Stimulated activated naive CD8-positive, alpha-beta T cell treated with anti-CD3 and anti-CD28 coated beads, Interleukin-15, Interleukin-2, amounts not matched to agents 100 U/mL and 50 U/mL, for 24 hours (primary cell): ENCODE data around the gene SPARC.
"Not testable (repeated sequence)": the region's sequence is repeated elsewhere in the genome, so short reads cannot be mapped to it uniquely, and the experiment has no call there.

Source experiments
- ATAC-seq: fragments of 150-1000 bp; cut with Tn5 transposase; one replicate; pipeline ENCODE4 v1.10.0; 2021
- DNase-seq: peaks from one replicate; pipeline ENCODE4 v3.0.0; 2021

Gene SPARC

GRCh38 chr5:151700820-151701219, 14.1 kb upstream of the SPARC start:
- ATAC-seq (no peak), DNase-seq (no peak)

DNA sequence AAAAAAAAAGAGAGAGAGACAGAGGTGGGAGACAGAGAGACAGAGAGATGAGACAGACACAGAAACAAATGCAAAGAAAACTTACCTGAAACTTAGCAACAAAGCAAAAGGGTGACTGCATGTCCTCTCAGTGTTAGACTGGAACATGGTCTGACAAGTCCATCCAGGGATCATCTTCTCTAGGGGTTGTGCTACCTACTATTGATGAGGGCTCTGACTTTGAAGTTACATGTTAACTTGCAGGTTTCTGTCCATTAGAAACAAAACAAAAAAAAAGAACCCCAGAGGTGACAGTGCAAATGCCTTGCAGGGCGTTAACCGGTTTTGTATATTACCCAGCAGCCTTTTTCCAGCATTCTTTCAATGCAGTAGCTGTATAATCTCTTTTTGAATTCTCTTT, 13.6 kb upstream of the SPARC start:
- no peak for DNase-seq
- no peak for ATAC-seq

DNA sequence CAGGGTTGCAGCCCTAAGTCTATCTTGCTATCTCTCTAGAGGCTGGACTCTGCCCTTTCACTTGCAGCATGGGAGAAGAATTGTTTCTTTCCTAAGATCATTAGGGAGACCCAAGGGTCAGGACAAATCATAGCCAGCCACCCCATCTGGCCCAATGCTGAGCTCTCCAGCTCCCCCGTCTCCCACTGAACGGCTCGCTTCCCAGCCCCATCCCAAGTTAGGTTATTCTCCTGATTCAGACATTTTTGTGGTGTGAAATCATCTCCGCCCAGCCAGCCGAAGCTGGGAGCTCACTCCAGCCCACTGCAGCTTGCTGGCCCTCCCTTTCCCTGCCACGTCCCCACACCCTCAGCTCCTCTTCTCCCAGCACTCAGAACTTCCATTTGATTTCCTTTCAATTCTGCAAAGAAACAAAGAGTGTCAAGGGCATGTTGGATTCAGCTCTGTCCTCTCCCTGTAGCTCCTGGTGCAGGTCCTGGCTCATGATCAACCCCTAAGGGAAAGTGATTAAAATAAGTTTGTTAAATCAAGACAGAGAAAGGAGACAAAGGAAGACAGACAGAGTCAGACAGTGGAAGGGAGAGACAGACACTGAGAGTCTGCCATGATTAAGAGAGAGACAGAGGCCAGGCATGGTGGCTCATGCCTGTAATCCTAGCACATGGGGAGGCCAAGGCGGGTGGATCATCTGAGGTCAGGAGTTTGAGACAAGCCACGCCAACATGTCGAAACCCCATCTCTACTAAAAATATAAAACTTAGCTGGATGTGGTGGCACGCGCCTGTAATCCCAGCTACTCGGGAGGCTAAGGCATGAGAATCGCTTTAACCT, 12.6 kb upstream of the SPARC start:
- ATAC-seq (no peak), DNase-seq (no peak)

GRCh38 chr5:151698081-151698480, 11.4 kb upstream of the SPARC start:
- DNase-seq, ATAC-seq: not testable (repeated sequence)

DNA sequence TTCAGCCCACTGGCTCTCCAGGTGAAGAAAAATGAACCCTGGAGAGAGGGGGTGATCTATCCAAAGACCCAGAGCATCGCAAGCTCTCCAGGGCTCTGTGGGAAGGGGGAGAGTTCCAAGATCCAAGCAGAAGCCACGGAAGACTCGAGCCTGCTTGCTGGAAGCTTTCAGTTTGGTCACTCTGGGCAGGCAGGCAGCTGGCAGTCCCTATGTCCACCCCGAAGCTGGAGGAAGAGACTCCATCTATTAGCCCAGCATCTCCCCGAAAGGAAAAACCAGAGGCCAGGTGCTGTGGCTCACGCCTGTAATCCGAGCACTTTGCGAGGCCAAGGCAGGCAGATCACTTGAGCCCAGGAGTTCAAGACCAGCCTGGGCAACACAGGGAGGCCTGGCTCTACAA, 10.7 kb upstream of the SPARC start:
- no peak for DNase-seq
- ATAC-seq: no peak

DNA sequence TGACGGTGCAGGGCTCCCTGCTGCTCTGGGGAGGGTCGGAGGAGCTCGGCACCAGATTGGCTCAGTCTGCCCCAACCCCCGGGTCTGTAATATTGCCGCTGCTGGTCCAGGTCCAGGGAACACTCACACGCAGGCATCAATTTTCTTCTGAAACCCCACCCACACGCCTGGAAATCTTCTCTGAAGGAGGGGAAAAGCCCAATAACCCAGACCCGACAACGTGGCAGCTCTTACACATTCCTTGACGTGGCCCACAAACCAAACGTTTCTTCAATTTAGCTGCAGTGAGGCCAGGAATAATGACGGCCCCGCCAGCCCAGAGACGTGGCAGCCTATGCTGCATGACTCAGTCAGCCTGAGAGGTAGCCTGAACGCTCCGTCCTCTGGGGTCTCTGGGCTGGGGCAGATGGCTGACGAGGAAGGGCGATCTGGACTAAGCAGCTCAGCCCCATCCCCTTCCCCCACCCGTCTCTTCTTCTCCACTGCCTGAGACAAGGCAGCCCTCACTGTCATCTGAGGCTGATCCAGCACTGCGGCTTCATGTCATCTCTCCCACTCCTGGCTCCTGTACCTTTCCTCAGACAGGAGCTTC, 9.9 kb upstream of the SPARC start:
- no peak for DNase-seq

DNA sequence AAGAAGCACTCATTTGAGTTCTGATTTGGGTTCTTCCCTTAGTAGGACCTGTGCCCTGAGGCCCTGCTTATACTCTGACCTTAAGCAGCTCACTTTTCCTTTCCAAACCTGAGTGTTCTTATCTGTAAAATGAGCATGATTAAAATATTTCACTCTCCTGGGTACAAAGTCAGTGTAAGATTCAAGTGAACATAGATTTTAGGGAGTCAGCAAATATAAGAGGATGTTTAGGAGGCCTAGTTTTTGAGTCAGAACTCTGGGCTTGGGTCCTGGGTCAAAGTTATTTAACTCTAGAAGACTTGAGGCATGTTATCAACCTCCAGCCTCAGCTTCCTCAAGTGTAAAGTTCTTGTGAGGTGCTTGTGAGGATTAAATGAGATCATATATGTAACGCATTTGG, 8.7 kb upstream of the SPARC start:
- no peak for DNase-seq
- ATAC-seq: no peak

More for the DNA sequence above, 9.9 kb upstream of the SPARC start:
- no peak for ATAC-seq

DNA sequence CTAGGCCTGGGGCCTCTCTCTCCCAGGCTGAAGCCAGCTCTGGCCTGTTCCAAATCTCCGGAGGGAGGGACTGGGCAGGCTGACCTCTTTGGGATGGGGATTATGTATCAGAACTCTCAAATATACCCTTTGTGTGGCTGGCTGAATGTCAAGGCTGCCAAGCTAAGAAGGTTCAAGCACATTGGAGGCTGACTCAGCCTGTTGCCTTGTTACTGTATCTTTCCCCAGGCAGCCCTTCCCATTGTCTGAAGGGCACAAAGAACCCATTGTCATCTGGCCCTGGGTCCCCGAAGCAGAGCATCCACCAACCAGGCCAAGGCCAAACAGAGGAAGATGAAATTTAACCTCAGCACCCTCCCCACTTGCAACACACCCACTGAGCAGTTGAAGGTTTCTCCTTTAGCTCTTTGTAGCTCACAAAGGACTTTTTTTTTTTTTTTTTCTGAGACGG, 7.3 kb upstream of the SPARC start:
- no peak for ATAC-seq
- no peak for DNase-seq

DNA sequence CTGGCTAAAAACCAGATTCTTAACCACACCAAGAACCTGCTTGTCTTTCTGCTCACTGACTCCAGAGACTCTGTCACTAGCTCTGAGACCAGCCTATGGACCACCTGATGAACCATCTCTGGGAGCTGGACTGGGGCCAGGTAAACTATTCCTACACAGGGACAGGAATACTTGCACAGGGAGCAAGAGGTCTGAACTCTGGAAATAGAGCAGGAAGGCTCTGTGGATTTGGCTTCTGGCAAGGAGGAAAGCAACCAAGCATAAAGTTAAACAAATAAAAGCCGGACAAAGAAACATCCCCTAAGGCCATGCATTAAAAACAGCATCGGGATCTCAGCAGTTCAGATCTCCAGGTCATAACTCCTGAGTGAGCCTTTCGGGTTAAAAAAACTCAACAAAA, 5.6 kb upstream of the SPARC start:
- ATAC-seq (no peak), DNase-seq (no peak)

- no peak for DNase-seq
- no peak for ATAC-seq
Measured at GRCh38 chr5:151691706-151692105, 5.0 kb upstream of the SPARC start.

GRCh38 chr5:151689591-151689990, 2.9 kb upstream of the SPARC start:
- not testable (repeated sequence) for ATAC-seq, DNase-seq

GRCh38 chr5:151688436-151688835, 1.7 kb upstream of the SPARC start:
- ATAC-seq: no peak
- no peak for DNase-seq

GRCh38 chr5:151685749-151686673, 704 bp downstream of the SPARC start:
- ATAC-seq: no peak
- DNase-seq: no peak

- ATAC-seq: no peak
- no peak for DNase-seq
Measured at GRCh38 chr5:151684690-151685361, 1.9 kb downstream of the SPARC start.

GRCh38 chr5:151683986-151684588, 2.6 kb downstream of the SPARC start:
- DNase-seq: no peak
- ATAC-seq: no peak

DNA sequence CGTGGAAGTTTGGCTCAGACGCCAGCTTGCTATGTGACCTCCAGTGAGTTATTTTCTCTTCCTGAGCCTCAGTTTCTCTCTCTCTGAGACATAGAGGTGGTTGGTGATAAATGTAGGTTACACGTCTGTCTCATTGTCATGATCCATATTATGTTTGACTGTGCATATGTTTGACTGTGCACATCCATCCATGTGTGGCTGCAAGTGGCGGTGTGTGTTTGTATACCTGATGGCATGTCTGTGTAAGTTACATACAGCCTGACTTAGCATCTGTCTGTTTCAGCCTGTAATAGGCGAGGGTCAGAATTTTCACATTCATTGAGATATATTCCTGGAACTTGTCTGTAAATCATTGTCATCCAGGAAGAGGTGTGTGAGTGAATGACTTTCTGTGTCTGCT, 3.3 kb downstream of the SPARC start:
- no peak for ATAC-seq
- no peak for DNase-seq

DNA sequence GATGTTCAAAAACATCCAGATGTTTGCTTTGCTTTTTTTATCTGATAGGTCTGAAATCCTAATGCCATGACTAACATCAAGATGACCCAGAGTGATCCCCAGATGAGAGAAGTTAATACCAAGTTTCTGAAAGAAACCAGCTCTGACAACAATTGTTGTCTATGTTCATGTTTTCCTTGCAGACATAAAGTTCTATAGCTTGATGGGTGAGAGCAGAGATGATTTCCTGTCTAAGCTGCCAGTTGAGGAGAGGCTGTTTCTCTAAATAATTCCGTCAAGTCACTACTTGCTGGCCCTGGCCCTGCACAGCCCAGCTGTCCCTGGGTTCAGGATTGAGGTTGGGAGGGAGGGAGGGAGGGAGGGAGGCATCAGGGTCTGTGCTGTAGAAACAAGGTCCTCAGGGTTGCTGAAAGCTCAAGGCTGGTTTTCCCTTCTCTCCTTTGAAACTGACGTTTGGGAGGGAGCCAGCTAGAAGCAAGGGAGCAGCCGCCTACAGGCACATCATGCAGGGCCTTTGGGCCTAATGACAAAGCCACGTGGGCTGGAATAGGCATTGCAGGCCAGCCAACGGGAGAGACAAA, 3.9 kb downstream of the SPARC start:
- no peak for DNase-seq
- ATAC-seq: no peak

DNA sequence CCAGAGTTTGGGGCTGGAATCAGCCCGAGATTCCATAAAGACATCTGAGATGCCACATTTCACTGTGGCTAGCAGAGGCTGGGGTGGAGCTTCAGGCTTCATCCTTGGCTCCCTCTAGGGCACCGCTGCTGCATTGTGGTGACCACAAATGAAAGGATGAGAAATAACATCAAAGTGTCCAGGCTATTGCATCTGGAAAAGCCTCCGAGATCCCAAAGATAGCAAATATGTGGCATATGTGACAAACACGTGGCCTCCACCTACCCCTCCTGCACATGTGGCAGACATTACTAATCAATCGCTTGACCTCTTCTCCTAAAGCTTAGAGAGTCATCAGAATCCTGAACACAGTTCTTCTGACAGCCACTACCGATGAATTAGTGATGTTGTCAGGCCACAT, 4.5 kb downstream of the SPARC start:
- DNase-seq (no peak), ATAC-seq (no peak)

GRCh38 chr5:151680944-151681427, 5.7 kb downstream of the SPARC start:
- no peak for ATAC-seq
- no peak for DNase-seq

DNA sequence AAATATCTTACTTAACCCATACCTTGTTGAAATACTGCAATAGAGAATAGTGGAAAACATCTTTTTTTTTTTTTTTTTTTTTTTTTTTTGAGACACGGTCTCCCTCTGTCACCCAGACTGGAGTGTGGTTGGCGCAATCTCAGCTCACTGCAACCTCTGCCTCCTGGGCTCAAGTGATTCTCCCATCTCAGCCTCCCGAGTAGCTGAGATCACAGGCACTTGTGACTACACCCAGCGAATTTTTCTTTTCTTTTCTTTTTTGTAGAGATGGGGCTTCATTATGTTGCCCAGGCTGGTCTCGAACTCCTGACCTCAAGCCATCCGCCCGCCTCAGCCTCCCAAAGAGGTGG, 6.6 kb downstream of the SPARC start:
- ATAC-seq, DNase-seq: not testable (repeated sequence)

DNA sequence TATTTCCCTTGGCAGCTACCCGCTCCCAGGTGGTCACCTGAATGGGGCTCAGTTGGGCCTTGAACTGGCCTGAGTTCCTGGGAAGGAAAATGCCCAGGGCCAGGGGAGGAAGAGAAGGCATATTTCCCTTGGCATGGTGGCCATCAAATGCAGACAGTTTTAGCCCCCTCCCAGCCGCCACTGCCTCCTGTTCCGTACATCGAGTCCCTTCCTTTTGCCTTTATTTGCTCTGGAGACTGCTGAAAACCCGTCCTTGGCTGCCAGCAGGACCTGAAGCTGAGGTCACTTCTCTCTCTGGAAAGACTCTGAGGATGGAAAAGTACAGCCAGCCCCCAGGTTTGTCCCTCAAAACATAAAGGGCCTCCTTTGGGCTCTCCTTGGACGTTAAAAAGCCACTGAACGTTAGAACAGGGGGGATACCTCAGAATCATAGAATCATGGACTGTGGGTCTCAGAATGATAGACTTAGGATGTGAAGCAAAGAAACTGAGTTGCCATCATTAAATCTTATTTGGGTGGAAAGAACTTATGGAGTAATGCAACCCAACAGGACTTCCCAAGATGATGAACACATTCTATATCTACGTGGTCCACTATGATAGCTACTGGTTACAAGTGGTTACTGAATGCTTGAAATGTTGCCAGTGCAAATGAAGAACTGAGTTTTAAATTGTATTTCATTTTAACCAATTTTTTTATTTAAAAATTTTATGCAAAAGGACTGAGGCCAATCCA, 7.1 kb downstream of the SPARC start:
- ATAC-seq (no peak), DNase-seq (no peak)
